OCI-LY3 (cell line): Measurements from ENCODE around the gene TUBGCP6.

Experiments
- EZH2phosphoT487 ChIP-seq: fragments of 200-600 bp; shearing (Covaris generic); IDR thresholded peaks from 2 replicates; pipeline ENCODE4 v1.6.1; 2018; ENCODE audit warnings: antibody characterized with exemption, mixed run types, low read depth
- TF ChIP-seq, protein P1 (sequence below): fragments of 200-600, 300-600 bp; sonication (generic); IDR thresholded peaks from 2 replicates; pipeline ENCODE4 v1.5.1; 2014; ENCODE audit warnings: antibody characterized with exemption, low read length, low read depth

GRCh38 chr22:50280708-50281383 is 36.0 kb upstream of the TUBGCP6 start:
- TF ChIP-seq, protein P1, sequence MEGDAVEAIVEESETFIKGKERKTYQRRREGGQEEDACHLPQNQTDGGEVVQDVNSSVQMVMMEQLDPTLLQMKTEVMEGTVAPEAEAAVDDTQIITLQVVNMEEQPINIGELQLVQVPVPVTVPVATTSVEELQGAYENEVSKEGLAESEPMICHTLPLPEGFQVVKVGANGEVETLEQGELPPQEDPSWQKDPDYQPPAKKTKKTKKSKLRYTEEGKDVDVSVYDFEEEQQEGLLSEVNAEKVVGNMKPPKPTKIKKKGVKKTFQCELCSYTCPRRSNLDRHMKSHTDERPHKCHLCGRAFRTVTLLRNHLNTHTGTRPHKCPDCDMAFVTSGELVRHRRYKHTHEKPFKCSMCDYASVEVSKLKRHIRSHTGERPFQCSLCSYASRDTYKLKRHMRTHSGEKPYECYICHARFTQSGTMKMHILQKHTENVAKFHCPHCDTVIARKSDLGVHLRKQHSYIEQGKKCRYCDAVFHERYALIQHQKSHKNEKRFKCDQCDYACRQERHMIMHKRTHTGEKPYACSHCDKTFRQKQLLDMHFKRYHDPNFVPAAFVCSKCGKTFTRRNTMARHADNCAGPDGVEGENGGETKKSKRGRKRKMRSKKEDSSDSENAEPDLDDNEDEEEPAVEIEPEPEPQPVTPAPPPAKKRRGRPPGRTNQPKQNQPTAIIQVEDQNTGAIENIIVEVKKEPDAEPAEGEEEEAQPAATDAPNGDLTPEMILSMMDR = no peak
- no peak for TF ChIP-seq EZH2phosphoT487
